DOHH2 (cell line): ENCODE results near the gene SOBP.

ENCODE experiments used
- CTCF ChIP-seq: fragments of 200-600 bp; sonication (generic); IDR thresholded peaks from one replicate; pipeline ENCODE4 v1.5.1; 2014; ENCODE audit warnings: antibody characterized with exemption, mild to moderate bottlenecking, low read depth, low read length; ENCODE audit not compliant: poor library complexity, severe bottlenecking
- EZH2phosphoT487 ChIP-seq: fragments of 200-600 bp; sonication (generic); IDR thresholded peaks from 2 replicates; pipeline ENCODE4 v1.6.1; 2017; ENCODE audit warnings: borderline replicate concordance, mild to moderate bottlenecking, antibody characterized with exemption, low read length, moderate library complexity, mixed read lengths

DNA sequence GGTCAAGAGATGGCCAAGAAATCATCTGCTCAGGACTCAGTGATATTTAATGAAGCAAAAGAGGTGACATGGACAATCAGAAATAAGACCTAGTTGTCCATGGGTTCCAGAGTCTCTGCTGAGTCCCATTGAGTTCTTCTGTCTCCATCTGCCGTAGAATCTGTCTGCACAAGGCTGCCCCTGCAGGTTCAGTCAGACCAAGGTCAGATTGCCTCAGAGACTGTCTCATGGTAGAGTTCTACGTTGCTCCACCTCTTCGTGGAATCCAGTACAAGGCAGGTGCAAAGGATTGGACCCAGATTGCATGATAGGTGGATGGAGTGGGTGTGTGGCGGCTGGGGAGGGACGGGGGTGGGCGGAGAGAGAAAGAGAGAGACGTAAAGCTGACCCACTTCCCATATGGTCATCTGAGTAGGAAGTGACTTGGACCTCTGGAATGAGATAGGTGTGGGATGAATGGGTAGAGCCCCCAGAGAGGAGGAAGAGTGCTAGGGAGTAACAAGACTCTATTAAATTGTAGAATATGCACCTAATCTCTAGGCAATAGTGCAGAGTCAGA lies 75.3 kb downstream of the SOBP start:
- no peak for TF ChIP-seq CTCF
- TF ChIP-seq EZH2phosphoT487: no peak
